HepG2 (cell line): Measurements from ENCODE around the gene C10orf90.

ENCODE experiments used
- BRD4 ChIP-seq: sonication (generic); formaldehyde crosslinking; IDR thresholded peaks from 2 replicates; pipeline ENCODE4 v1.4.0; 2020; ENCODE audit warnings: missing genetic modification reagents
- CHD4 ChIP-seq: fragments of 200-600 bp; sonication (generic); IDR thresholded peaks from 2 replicates; pipeline ENCODE4 v1.7.0; 2017; ENCODE audit warnings: mild to moderate bottlenecking, low read length, borderline replicate concordance
- FOXM1 ChIP-seq: sonication (generic); formaldehyde crosslinking; IDR thresholded peaks from 2 replicates; pipeline ENCODE4 v1.5.0; 2020; ENCODE audit warnings: missing genetic modification reagents
- MYNN ChIP-seq: sonication (generic); formaldehyde crosslinking; IDR thresholded peaks from 2 replicates; pipeline ENCODE4 v1.4.0; 2020; ENCODE audit warnings: mild to moderate bottlenecking, low read depth, missing genetic modification reagents
- PAWR ChIP-seq: sonication (generic); formaldehyde crosslinking; IDR thresholded peaks from 2 replicates; pipeline ENCODE4 v1.4.0; 2020; ENCODE audit warnings: missing genetic modification reagents, mild to moderate bottlenecking, borderline replicate concordance
- PTBP1 ChIP-seq: fragments of 200-400 bp; formaldehyde crosslinking; IDR thresholded peaks from 2 replicates; pipeline ENCODE4 v1.6.1; 2018; ENCODE audit warnings: low read length, low read depth; ENCODE audit not compliant: poor library complexity, severe bottlenecking
- SP1 ChIP-seq, 2 experiments: fragments of 450-650 bp in 1 of 2; sonication (generic) in 1 of 2; formaldehyde crosslinking in 1 of 2; IDR thresholded peaks; 2 replicates each; pipeline versions ENCODE4 v1.4.0 to v1.6.1; 2016 to 2020; ENCODE audit warnings: missing genetic modification reagents in 1 of 2
- ZBTB38 ChIP-seq: sonication (generic); formaldehyde crosslinking; IDR thresholded peaks from 2 replicates; pipeline ENCODE4 v1.5.1; 2020; ENCODE audit warnings: mild to moderate bottlenecking, missing genetic modification reagents
- ZKSCAN8 ChIP-seq: IDR thresholded peaks from 2 replicates; pipeline ENCODE4 v1.6.1; 2016; ENCODE audit warnings: borderline replicate concordance, missing genetic modification reagents, missing compliant biosample characterization
- ZNF878 ChIP-seq: sonication (generic); formaldehyde crosslinking; IDR thresholded peaks from 2 replicates; pipeline ENCODE4 v1.8.1; 2023; ENCODE audit warnings: mild to moderate bottlenecking, missing genetic modification reagents, moderate library complexity
- TF ChIP-seq, protein P1 (sequence below), 2 experiments: sonication (generic) in 1 of 2; formaldehyde crosslinking in 1 of 2; IDR thresholded peaks; 2 replicates each; pipeline versions ENCODE4 v1.5.1 to v1.6.1; 2011 to 2020; ENCODE audit warnings: borderline replicate concordance in 1 of 2, low read depth in 1 of 2, low read length in 1 of 2, mild to moderate bottlenecking in 1 of 2, missing genetic modification reagents in 1 of 2, moderate library complexity in 1 of 2
- TF ChIP-seq, protein P2 (sequence below): sonication (generic); formaldehyde crosslinking; IDR thresholded peaks from 2 replicates; pipeline ENCODE4 v1.4.0; 2020; ENCODE audit warnings: missing genetic modification reagents, borderline replicate concordance

DNA sequence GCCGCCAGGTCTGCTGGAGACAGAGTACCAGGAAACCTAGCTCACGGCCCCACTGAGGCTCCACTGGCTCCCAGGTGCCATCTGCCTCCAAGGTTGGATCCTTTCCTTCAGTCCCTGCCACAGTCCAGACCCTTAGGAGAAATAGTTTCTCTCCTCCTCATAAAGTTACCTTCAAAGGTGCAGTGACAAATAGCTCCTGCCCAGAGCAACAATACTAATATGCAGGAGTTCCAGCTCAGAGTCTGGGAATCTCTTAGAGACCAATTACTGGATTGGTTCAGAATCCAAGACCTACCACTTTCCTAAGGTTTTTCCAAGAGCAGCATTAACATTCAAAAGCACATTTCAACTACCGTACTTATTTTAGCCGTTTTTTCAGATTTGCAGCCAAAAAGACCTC lies 241.2 kb downstream of the C10orf90 start:
- TF ChIP-seq FOXM1 = no peak
- no peak for TF ChIP-seq BRD4
- TF ChIP-seq MYNN (CRISPR knock-in tag) = no peak
- TF ChIP-seq PAWR (CRISPR knock-in tag) = no peak
- TF ChIP-seq ZNF878 (CRISPR knock-in tag) = no peak
- TF ChIP-seq, protein P1, sequence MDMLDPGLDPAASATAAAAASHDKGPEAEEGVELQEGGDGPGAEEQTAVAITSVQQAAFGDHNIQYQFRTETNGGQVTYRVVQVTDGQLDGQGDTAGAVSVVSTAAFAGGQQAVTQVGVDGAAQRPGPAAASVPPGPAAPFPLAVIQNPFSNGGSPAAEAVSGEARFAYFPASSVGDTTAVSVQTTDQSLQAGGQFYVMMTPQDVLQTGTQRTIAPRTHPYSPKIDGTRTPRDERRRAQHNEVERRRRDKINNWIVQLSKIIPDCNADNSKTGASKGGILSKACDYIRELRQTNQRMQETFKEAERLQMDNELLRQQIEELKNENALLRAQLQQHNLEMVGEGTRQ (IDR thresholded peaks at IDR 0.05; ENCODE audit: low read depth, low read length) = no peak
- TF ChIP-seq, protein P1 (CRISPR knock-in tag; IDR thresholded peaks at IDR 0.05; ENCODE audit: borderline replicate concordance) = no peak
- no peak for TF ChIP-seq PTBP1
- TF ChIP-seq, protein P2, sequence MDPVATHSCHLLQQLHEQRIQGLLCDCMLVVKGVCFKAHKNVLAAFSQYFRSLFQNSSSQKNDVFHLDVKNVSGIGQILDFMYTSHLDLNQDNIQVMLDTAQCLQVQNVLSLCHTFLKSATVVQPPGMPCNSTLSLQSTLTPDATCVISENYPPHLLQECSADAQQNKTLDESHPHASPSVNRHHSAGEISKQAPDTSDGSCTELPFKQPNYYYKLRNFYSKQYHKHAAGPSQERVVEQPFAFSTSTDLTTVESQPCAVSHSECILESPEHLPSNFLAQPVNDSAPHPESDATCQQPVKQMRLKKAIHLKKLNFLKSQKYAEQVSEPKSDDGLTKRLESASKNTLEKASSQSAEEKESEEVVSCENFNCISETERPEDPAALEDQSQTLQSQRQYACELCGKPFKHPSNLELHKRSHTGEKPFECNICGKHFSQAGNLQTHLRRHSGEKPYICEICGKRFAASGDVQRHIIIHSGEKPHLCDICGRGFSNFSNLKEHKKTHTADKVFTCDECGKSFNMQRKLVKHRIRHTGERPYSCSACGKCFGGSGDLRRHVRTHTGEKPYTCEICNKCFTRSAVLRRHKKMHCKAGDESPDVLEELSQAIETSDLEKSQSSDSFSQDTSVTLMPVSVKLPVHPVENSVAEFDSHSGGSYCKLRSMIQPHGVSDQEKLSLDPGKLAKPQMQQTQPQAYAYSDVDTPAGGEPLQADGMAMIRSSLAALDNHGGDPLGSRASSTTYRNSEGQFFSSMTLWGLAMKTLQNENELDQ (CRISPR knock-in tag) = no peak
- TF ChIP-seq ZKSCAN8 = no peak
- TF ChIP-seq SP1 (IDR thresholded peaks at IDR 0.05) = no peak
- no peak for TF ChIP-seq SP1 (CRISPR knock-in tag; IDR thresholded peaks at IDR 0.05)
- no peak for TF ChIP-seq ZBTB38 (CRISPR knock-in tag)
- no peak for TF ChIP-seq CHD4
